ENCODE data around the gene C3.
"Not testable (repeated sequence)": the region's sequence is repeated elsewhere in the genome, so short reads cannot be mapped to it uniquely, and the experiment has no call there.

C3 gene

DNA sequence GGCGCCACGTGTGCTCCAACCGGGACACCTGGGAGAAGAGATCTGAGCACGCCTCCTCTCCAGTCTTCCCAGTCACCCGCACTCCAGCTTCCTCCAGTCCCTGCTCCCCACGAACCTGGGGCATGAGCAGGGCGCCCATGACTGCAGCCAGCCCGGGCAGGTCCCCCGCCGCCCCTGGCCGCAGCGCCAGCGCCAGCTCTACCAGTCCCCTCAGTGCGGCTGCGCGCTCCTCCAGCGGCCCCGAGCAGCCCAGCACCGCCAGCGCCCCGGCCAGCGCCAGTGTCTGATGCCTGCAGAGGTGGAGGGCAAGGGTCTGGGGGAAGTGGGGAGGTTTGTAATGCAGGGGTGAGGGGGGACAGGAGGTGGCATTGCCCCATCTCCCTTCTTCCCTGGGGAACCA, 33.7 kb upstream of the C3 start:
- TF ChIP-seq, protein P1, sequence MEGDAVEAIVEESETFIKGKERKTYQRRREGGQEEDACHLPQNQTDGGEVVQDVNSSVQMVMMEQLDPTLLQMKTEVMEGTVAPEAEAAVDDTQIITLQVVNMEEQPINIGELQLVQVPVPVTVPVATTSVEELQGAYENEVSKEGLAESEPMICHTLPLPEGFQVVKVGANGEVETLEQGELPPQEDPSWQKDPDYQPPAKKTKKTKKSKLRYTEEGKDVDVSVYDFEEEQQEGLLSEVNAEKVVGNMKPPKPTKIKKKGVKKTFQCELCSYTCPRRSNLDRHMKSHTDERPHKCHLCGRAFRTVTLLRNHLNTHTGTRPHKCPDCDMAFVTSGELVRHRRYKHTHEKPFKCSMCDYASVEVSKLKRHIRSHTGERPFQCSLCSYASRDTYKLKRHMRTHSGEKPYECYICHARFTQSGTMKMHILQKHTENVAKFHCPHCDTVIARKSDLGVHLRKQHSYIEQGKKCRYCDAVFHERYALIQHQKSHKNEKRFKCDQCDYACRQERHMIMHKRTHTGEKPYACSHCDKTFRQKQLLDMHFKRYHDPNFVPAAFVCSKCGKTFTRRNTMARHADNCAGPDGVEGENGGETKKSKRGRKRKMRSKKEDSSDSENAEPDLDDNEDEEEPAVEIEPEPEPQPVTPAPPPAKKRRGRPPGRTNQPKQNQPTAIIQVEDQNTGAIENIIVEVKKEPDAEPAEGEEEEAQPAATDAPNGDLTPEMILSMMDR (conservative IDR thresholded peaks at IDR 0.05; ENCODE audit: control insufficient read depth, insufficient read depth, low read depth, low read length): no peak
- H3K4me3 ChIP-seq (ENCODE audit: control insufficient read depth, low read depth, low read length): no peak overlapping the region
- DNase-seq (ENCODE audit: low read depth): no peak

DNA sequence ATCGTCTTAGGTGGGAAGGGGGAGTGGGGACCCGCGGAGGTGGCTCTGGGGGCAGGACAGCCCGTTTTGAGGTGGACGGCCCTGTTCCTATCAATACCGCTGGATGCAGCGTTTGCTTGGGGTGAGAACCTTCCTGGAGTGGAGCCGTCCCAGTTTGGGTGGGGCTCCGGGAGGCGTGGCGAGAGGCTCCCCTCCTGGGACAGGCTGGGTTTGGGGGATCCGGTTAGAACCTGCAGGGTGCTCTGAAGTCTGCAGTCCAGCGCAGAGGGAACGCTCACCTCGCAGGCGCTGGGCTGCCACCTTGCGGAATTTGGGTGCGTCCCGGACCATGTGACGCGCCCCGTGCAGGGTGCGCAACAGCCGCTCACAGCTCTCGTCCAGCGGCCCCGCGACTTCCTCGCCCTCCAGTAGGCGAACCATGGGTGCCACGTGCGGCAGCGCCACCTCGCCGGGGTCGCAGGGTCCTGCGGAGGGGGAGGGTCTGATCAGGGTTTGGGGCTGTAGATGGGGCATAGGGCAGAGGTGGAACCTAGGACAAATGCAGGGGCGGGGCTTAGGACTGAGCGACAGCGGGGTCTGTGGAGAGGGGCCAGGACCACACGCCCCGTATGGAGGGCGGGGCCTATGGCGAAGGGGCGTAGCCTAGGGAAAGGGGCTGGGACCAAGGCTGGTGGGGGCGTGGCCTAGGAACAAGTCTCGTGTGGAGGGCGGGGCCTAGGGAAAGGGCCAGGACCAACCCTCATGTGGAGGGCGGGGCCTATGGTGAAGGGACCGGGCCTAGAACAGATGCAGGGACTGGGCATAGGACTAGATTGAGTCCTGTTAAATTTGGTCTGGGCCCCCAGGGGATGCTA, 33.0 kb upstream of the C3 start:
- TF ChIP-seq, protein P1 (conservative IDR thresholded peaks at IDR 0.05; ENCODE audit: control insufficient read depth, insufficient read depth, low read depth, low read length): peak; percentile 24
- peak overlapping the region; percentile 34 for H3K4me3 ChIP-seq (ENCODE audit: control insufficient read depth, low read depth, low read length)
- peak; percentile 69 for DNase-seq (ENCODE audit: low read depth)

DNA sequence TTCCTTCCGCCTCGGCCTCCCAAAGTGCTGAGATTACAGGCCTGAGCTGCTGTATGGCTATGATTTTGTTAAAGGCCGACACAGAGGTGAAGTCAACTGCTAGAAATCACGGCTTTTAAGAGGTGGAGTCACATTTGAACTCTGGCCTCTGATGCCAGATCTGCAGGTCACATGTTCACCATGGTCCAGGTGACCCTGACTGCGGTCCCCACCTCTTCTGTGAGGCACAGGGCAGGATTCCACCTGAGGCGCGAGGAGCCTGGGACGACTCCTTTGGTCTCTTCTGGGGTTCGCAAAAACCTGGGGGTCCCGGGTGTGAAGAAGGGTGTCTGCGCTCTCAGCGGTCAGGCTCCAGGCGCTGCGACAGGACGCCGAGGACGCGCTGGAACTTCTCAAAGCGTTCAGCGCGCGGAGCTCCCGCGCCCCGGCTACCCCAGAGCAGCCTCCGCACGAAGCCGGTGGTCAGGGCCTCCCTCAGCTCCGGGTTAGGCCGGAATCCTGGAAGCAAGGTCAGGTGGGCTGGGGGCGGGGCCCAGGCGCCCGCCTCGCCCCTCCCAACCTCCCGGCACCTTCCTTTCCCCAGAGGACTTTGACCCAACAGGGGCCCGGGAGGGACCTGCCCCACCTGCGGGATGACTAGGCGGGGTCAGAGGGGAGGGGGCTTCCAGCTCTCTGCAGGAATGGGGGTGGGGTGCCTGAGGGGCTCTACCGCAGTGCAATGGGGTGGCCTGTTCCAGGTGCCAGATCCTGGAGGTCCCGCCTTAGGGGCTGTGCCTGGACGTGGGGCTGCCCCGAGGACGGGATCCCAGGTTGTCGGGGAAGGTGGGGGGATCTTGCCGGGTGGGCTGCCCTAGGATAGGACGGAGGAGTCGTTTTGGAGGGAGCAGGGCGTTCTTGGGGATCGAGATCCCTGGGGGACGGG, 32.1 kb upstream of the C3 start:
- peak overlapping the region; percentile 22 for H3K4me3 ChIP-seq (ENCODE audit: control insufficient read depth, low read depth, low read length)
- TF ChIP-seq, protein P1 (conservative IDR thresholded peaks at IDR 0.05; ENCODE audit: control insufficient read depth, insufficient read depth, low read depth, low read length): no peak
- no peak for DNase-seq (ENCODE audit: low read depth)

DNA sequence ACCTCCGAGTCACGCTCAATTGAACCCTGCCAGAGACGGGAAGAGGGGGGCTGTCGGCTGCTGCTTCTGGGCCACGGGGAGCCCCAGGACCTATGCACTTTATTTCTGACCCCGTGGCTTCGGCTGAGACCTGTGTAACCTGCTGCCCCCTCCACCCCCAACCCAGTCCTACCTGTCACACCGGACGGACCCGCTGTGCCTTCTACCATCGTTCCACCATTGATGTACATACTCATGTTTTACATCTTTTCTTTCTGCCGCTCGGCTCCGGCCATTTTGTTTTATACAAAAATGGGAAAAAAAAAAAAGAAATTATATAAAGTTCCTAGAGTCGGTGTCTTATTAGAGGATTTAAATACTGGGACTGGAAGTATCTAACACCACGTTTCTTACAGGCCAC, 30.7 kb upstream of the C3 start:
- no peak overlapping the region for H3K4me3 ChIP-seq (ENCODE audit: control insufficient read depth, low read depth, low read length)
- no peak for DNase-seq (ENCODE audit: low read depth)
- TF ChIP-seq, protein P1 (conservative IDR thresholded peaks at IDR 0.05; ENCODE audit: control insufficient read depth, insufficient read depth, low read depth, low read length): no peak

DNA sequence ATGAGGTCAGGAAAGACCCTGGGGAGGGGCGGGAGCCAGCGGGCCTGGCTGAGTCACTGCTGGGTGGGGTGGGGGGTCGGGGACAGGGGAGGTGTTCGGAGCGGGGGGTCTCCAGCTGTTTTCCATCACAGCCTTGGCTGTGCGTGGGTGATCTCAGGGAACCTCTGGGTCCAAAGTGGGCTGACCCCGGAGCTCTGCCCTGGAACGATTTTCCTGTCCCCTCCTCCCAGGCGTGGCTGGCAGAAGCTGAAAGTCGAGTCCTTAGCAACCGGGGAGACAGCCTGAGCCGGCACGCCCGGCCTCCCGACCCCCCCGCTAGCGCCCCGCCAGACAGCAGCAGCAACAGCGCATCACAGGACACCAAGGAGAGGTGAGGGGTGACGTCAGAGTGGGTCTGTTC, 29.6 kb upstream of the C3 start:
- no peak overlapping the region for H3K4me3 ChIP-seq (ENCODE audit: control insufficient read depth, low read depth, low read length)
- peak; percentile 35 for DNase-seq (ENCODE audit: low read depth)
- TF ChIP-seq, protein P1 (conservative IDR thresholded peaks at IDR 0.05; ENCODE audit: control insufficient read depth, insufficient read depth, low read depth, low read length): no peak

DNA sequence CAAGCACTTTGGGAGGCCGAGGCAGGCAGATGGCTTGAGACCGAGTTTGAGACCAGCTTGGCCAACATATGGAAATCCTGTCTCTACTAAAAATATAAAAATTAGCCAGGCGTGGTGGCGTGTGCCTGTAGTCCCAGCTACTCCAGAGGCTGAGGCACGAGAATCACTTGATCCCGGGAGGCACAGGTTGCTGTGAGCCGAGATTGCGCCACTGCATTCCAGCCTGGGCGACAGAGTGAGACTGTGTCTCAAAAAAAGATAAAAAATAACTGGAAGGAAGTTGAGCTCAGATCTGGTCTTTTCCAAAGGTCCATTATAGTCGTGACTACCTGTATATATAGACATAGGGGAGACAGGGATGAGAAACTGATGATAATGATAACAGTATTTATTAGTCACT, 28.1 kb upstream of the C3 start:
- H3K4me3 ChIP-seq (ENCODE audit: control insufficient read depth, low read depth, low read length); DNase-seq (ENCODE audit: low read depth): not testable (repeated sequence)

DNA sequence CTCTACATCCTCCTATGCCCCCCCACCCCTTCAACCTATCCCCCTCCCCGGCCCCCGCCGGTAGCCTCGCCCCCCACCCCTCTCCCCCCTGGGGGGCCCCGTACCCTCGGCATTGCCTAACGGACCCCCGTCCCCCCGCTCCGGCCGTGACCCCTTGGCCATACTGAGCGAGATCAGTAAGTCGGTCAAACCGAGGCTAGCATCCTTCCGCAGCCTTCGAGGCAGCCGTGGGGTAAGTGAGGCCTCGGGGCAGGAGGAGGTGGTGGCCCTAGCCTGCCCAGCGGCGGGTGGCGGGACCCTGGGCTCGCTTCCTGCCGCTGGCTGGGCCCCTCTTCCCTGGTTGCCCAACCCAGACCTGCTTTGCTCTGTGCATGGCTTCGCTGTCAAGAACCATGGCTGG, 25.5 kb upstream of the C3 start:
- no peak for DNase-seq (ENCODE audit: low read depth)
- TF ChIP-seq, protein P1 (conservative IDR thresholded peaks at IDR 0.05; ENCODE audit: control insufficient read depth, insufficient read depth, low read depth, low read length): no peak
- H3K4me3 ChIP-seq (ENCODE audit: control insufficient read depth, low read depth, low read length): no peak overlapping the region

Measured in fibroblast of mammary gland (primary cell).